ENCODE measurements around the gene AK5.

AK5 gene

DNA sequence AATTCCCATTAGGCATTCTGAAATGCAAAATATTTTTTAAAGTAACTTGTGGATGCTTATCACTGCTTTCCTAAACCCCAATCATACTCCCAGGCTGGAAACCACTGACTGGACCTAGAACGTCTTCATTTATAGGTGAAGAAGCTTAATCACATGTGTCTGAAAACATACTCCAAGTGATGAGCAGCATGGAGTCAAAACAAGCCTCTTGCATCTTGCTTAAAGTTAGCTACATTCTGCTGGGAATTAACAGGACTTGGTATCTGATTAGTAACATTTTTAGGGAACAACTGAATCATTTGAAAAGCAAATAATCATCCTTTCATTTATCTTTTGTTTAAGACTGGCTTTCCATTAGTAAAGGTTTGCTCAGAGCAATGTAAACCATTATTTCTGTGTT is 105.7 kb downstream of the AK5 start:
- H3K27me3 ChIP-seq (ENCODE audit: control insufficient read depth in 3 of 3, insufficient read depth in 3 of 3, low read depth in 1 of 3, low read length in 3 of 3) = no peaks in the 10 kb centered on the region
- no peak overlapping the region for H3K14ac ChIP-seq (ENCODE audit: low read length)
- no peak overlapping the region for H2AFZ ChIP-seq (ENCODE audit: low read length)
- no peak overlapping the region for H3K27ac ChIP-seq (replicated peaks; ENCODE audit: low read length)
- H4K91ac ChIP-seq (ENCODE audit: low read depth, low read length, poor library complexity) = no peak overlapping the region
- H2BK15ac ChIP-seq (ENCODE audit: low read length) = no peak overlapping the region
- no peak for DNase-seq (ENCODE audit: low spot score)
- no peak overlapping the region for H3K9ac ChIP-seq (ENCODE audit: low read depth, low read length, poor library complexity)
- H3K9me3 ChIP-seq (replicated peaks in 1 of 2; ENCODE audit: control insufficient read depth in 2 of 2, insufficient read depth in 1 of 2, low read depth in 1 of 2, low read length in 2 of 2) = no peaks in the 10 kb centered on the region
- no peak overlapping the region for H3K18ac ChIP-seq (ENCODE audit: low read length)
- H2BK12ac ChIP-seq (ENCODE audit: low read length) = no peak overlapping the region
- H3K4me1 ChIP-seq (ENCODE audit: control insufficient read depth in 2 of 2, insufficient read depth in 1 of 2, low read depth in 1 of 2, low read length in 2 of 2) = no peaks in the 10 kb centered on the region
- no peak overlapping the region for H2BK120ac ChIP-seq (ENCODE audit: low read depth, low read length)
- no peaks in the 10 kb centered on the region for H3K36me3 ChIP-seq (replicated peaks in 1 of 2; ENCODE audit: control insufficient read depth in 2 of 2, insufficient read depth in 2 of 2, low read length in 2 of 2)
- no peak overlapping the region for H3K4ac ChIP-seq (ENCODE audit: low read length)
- H3K4me2 ChIP-seq (ENCODE audit: insufficient read depth, low read length, poor library complexity, severe bottlenecking) = no peak overlapping the region
- no CpG with 5 or more reads among the region's 1 CpG for WGBS, 2 donors (ENCODE audit: extremely low coverage in 2 of 2, insufficient read length in 2 of 2, insufficient replicate concordance in 1 of 2)
- H4K8ac ChIP-seq (ENCODE audit: low read depth, low read length) = no peak overlapping the region
- no peak overlapping the region for H3K4me3 ChIP-seq (ENCODE audit: low read length in 2 of 2)
- H3K23ac ChIP-seq (ENCODE audit: low read depth, low read length, poor library complexity) = no peak overlapping the region
- no peak overlapping the region for H2AK5ac ChIP-seq (ENCODE audit: low read depth, low read length)
- H3K79me1 ChIP-seq (ENCODE audit: low read depth, low read length) = no peaks in the 10 kb centered on the region
- H2BK5ac ChIP-seq (ENCODE audit: low read length) = no peak overlapping the region

GRCh38 chr1:77388661-77389060 is 106.8 kb downstream of the AK5 start:
- H4K91ac ChIP-seq (ENCODE audit: low read depth, low read length, poor library complexity) = no peak overlapping the region
- H3K4me1 ChIP-seq (ENCODE audit: control insufficient read depth in 2 of 2, insufficient read depth in 1 of 2, low read depth in 1 of 2, low read length in 2 of 2) = no peaks in the 10 kb centered on the region
- H3K9me3 ChIP-seq (replicated peaks in 1 of 2; ENCODE audit: control insufficient read depth in 2 of 2, insufficient read depth in 1 of 2, low read depth in 1 of 2, low read length in 2 of 2) = no peaks in the 10 kb centered on the region
- H2BK12ac ChIP-seq (ENCODE audit: low read length) = no peak overlapping the region
- DNase-seq (ENCODE audit: low spot score) = no peak
- H3K18ac ChIP-seq (ENCODE audit: low read length) = no peak overlapping the region
- H3K36me3 ChIP-seq (replicated peaks in 1 of 2; ENCODE audit: control insufficient read depth in 2 of 2, insufficient read depth in 2 of 2, low read length in 2 of 2) = no peaks in the 10 kb centered on the region
- H3K9ac ChIP-seq (ENCODE audit: low read depth, low read length, poor library complexity) = no peak overlapping the region
- no peak overlapping the region for H2AK5ac ChIP-seq (ENCODE audit: low read depth, low read length)
- H2BK5ac ChIP-seq (ENCODE audit: low read length) = no peak overlapping the region
- H3K23ac ChIP-seq (ENCODE audit: low read depth, low read length, poor library complexity) = no peak overlapping the region
- H4K8ac ChIP-seq (ENCODE audit: low read depth, low read length) = no peak overlapping the region
- no peaks in the 10 kb centered on the region for H3K27me3 ChIP-seq (ENCODE audit: control insufficient read depth in 3 of 3, insufficient read depth in 3 of 3, low read depth in 1 of 3, low read length in 3 of 3)
- no peak overlapping the region for H2BK15ac ChIP-seq (ENCODE audit: low read length)
- H3K27ac ChIP-seq (replicated peaks; ENCODE audit: low read length) = no peak overlapping the region
- H2BK120ac ChIP-seq (ENCODE audit: low read depth, low read length) = no peak overlapping the region
- H3K79me1 ChIP-seq (ENCODE audit: low read depth, low read length) = no peaks in the 10 kb centered on the region
- no CpG with 5 or more reads among the region's 3 CpGs for WGBS, 2 donors (ENCODE audit: extremely low coverage in 2 of 2, insufficient read length in 2 of 2, insufficient replicate concordance in 1 of 2)
- H2AFZ ChIP-seq (ENCODE audit: low read length) = peak overlapping the region; percentile 4
- no peak overlapping the region for H3K14ac ChIP-seq (ENCODE audit: low read length)
- no peak overlapping the region for H3K4me2 ChIP-seq (ENCODE audit: insufficient read depth, low read length, poor library complexity, severe bottlenecking)
- H3K4ac ChIP-seq (ENCODE audit: low read length) = no peak overlapping the region
- H3K4me3 ChIP-seq (ENCODE audit: low read length in 2 of 2) = no peak overlapping the region

DNA sequence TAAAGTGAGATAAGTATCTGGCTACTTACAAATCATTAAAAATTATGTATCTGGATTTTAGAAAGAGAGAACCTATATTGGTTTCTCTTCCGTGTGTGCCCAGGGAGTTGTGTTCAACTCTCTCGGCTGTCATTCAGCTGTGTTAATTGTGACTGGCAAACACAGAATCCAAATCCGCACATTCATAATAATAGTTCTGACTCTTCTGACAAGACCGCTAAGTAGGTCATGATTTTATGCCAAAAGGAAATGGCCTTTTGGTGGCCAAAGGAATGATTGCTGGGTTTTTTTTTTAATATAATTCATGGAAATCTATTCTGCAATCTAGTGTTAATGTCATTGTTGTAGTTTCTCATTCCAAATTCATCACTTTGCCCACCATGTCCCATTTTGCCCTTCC is 110.7 kb downstream of the AK5 start:
- WGBS, 2 donors (ENCODE audit: extremely low coverage in 2 of 2, insufficient read length in 2 of 2, insufficient replicate concordance in 1 of 2) = no CpG with 5 or more reads among the region's 4 CpGs
- no peak overlapping the region for H3K27ac ChIP-seq (replicated peaks; ENCODE audit: low read length)
- DNase-seq (ENCODE audit: low spot score) = no peak
- H3K79me1 ChIP-seq (ENCODE audit: low read depth, low read length) = no peaks in the 10 kb centered on the region
- no peaks in the 10 kb centered on the region for H3K9me3 ChIP-seq (replicated peaks in 1 of 2; ENCODE audit: control insufficient read depth in 2 of 2, insufficient read depth in 1 of 2, low read depth in 1 of 2, low read length in 2 of 2)
- no peak overlapping the region for H2BK15ac ChIP-seq (ENCODE audit: low read length)
- H2AK5ac ChIP-seq (ENCODE audit: low read depth, low read length) = no peak overlapping the region
- no peak overlapping the region for H3K23ac ChIP-seq (ENCODE audit: low read depth, low read length, poor library complexity)
- H4K8ac ChIP-seq (ENCODE audit: low read depth, low read length) = no peak overlapping the region
- no peaks in the 10 kb centered on the region for H3K36me3 ChIP-seq (replicated peaks in 1 of 2; ENCODE audit: control insufficient read depth in 2 of 2, insufficient read depth in 2 of 2, low read length in 2 of 2)
- H3K4me3 ChIP-seq (ENCODE audit: low read length in 2 of 2) = no peak overlapping the region
- H3K14ac ChIP-seq (ENCODE audit: low read length) = no peak overlapping the region
- H2BK12ac ChIP-seq (ENCODE audit: low read length) = no peak overlapping the region
- H3K9ac ChIP-seq (ENCODE audit: low read depth, low read length, poor library complexity) = no peak overlapping the region
- H3K18ac ChIP-seq (ENCODE audit: low read length) = no peak overlapping the region
- H3K4me2 ChIP-seq (ENCODE audit: insufficient read depth, low read length, poor library complexity, severe bottlenecking) = no peak overlapping the region
- no peak overlapping the region for H2BK120ac ChIP-seq (ENCODE audit: low read depth, low read length)
- H3K27me3 ChIP-seq (ENCODE audit: control insufficient read depth in 3 of 3, insufficient read depth in 3 of 3, low read depth in 1 of 3, low read length in 3 of 3) = no peaks in the 10 kb centered on the region
- H3K4ac ChIP-seq (ENCODE audit: low read length) = no peak overlapping the region
- H2BK5ac ChIP-seq (ENCODE audit: low read length) = no peak overlapping the region
- H4K91ac ChIP-seq (ENCODE audit: low read depth, low read length, poor library complexity) = no peak overlapping the region
- H2AFZ ChIP-seq (ENCODE audit: low read length) = no peak overlapping the region
- no peaks in the 10 kb centered on the region for H3K4me1 ChIP-seq (ENCODE audit: control insufficient read depth in 2 of 2, insufficient read depth in 1 of 2, low read depth in 1 of 2, low read length in 2 of 2)

DNA sequence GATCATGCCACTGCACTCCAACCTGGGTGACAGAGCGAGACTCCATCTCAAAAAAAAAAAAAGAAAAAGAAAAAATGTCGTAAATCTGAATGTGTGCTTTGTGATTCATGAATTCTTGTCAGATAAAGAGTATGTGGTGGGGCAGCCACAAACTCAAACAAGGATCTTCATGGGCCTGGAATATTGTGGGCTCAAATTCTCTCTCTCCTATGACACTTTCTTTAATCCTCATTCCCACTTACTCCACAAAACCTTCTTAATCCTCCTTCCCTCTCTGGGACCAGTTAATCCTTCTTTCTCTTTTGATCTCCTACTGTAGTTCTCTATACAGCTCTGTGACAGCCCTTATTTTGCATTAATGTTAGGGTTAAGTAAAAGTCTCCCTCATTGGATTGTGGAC is 112.3 kb downstream of the AK5 start:
- no peak overlapping the region for H2BK5ac ChIP-seq (ENCODE audit: low read length)
- H2BK120ac ChIP-seq (ENCODE audit: low read depth, low read length) = no peak overlapping the region
- no peak overlapping the region for H2AFZ ChIP-seq (ENCODE audit: low read length)
- no peaks in the 10 kb centered on the region for H3K36me3 ChIP-seq (replicated peaks in 1 of 2; ENCODE audit: control insufficient read depth in 2 of 2, insufficient read depth in 2 of 2, low read length in 2 of 2)
- no peak overlapping the region for H2AK5ac ChIP-seq (ENCODE audit: low read depth, low read length)
- no peak overlapping the region for H2BK15ac ChIP-seq (ENCODE audit: low read length)
- no peak for DNase-seq (ENCODE audit: low spot score)
- H3K18ac ChIP-seq (ENCODE audit: low read length) = no peak overlapping the region
- H3K27ac ChIP-seq (replicated peaks; ENCODE audit: low read length) = no peak overlapping the region
- WGBS, 2 donors (ENCODE audit: extremely low coverage in 2 of 2, insufficient read length in 2 of 2, insufficient replicate concordance in 1 of 2) = no CpG with 5 or more reads among the region's 2 CpGs
- no peak overlapping the region for H3K4ac ChIP-seq (ENCODE audit: low read length)
- no peaks in the 10 kb centered on the region for H3K27me3 ChIP-seq (ENCODE audit: control insufficient read depth in 3 of 3, insufficient read depth in 3 of 3, low read depth in 1 of 3, low read length in 3 of 3)
- no peak overlapping the region for H2BK12ac ChIP-seq (ENCODE audit: low read length)
- no peak overlapping the region for H3K23ac ChIP-seq (ENCODE audit: low read depth, low read length, poor library complexity)
- H3K9ac ChIP-seq (ENCODE audit: low read depth, low read length, poor library complexity) = no peak overlapping the region
- H4K8ac ChIP-seq (ENCODE audit: low read depth, low read length) = no peak overlapping the region
- peaks cover 0 to 2% of the 10 kb centered on the region in 2 donors for H3K4me1 ChIP-seq (ENCODE audit: control insufficient read depth in 2 of 2, insufficient read depth in 1 of 2, low read depth in 1 of 2, low read length in 2 of 2)
- no peak overlapping the region for H4K91ac ChIP-seq (ENCODE audit: low read depth, low read length, poor library complexity)
- no peak overlapping the region for H3K4me2 ChIP-seq (ENCODE audit: insufficient read depth, low read length, poor library complexity, severe bottlenecking)
- H3K9me3 ChIP-seq (replicated peaks in 1 of 2; ENCODE audit: control insufficient read depth in 2 of 2, insufficient read depth in 1 of 2, low read depth in 1 of 2, low read length in 2 of 2) = no peaks in the 10 kb centered on the region
- H3K14ac ChIP-seq (ENCODE audit: low read length) = no peak overlapping the region
- H3K79me1 ChIP-seq (ENCODE audit: low read depth, low read length) = no peaks in the 10 kb centered on the region
- no peak overlapping the region for H3K4me3 ChIP-seq (ENCODE audit: low read length in 2 of 2)
